Femur (tissue), 1 donor: ENCODE results near the gene PPP1R7.

Experiments
- DNase-seq: peaks from one replicate; pipeline ENCODE4 v3.0.0-alpha.2; 2017

The PPP1R7 gene

DNA sequence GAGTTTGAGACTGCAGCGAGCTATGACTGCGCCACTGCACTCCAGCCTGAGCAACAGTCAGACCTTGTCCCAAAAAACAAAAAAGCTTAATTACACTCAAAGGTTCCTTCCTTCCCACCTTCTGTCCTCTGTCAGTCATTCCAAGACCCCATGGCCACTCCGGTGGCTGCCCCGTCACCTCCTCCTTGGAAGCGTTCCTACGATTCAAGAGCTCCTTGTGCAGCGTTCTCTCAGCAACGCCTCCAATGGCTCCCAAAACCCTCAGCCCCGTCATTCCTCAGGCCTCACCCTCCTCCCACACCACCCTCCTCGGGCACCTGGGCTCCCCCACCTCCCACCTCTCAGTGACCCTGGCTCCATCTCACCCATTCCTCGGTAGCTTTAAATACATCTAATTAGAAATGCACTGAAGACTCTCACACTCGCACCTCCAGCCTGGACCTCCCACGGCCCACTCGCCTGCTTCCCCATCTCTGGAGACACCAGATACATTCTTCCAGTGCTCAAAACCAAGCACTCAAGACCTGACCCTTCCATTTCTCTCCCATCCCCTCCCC lies 9.0 kb upstream of the PPP1R7 start:
- DNase-seq, result no peak

DNA sequence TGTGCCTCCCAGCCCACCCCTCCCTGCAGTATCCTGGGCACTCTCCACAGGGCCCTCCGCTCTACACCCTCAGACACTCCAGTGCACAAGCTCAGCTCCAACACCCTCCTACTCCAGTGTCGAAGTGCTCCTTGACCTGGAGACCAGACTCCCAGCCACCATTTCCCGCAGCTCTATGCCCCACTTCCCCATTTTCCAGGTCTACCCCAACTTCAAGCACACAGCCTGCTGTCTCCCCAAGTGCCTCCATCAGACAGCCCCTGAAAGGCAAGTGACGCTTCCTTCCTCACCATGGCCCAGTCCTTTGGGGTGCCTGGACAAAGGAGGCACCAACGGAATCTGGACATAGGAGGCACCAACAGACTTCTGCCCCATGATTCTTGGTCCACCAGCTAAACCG lies 8.2 kb upstream of the PPP1R7 start:
- DNase-seq, result no peak

DNA sequence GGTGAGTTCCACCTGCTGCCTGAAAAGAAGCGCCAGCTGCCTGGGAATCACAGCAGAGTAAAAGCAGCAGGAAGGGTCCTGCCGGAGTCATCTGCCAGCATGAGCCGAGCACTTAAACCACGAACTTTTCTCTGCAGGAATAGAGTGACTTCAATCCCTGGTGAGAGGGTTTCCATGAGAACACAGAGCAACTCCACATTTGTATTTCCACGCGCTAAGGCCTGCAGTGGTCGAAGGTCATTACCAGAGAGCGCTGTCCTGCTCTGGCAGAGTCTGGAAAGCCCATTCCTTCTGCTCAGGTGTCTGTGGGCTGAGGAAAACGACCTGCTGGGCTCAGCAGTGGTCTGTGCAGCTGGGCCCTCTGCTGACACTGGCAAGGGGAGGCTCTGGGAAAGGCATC lies 7.7 kb upstream of the PPP1R7 start:
- DNase-seq, result no peak

DNA sequence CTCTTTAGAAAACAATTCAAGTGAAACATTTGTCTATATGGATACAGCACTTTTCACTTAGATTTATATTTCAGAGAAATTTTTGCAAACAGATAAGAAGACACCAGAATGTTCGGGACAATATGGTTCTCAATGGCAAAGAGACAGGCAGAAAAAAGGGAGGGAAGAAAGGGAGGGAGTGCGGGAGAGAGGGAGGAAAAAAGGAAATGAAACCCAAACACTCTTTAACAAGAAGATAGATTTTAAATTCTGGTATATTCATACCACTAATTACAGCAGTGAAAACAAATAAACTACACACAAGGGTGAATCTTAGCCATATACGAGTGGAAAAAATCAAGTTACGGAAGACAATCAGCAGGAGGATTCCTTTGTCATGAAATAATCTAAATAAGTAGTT lies 4.0 kb upstream of the PPP1R7 start:
- DNase-seq, result no peak

DNA sequence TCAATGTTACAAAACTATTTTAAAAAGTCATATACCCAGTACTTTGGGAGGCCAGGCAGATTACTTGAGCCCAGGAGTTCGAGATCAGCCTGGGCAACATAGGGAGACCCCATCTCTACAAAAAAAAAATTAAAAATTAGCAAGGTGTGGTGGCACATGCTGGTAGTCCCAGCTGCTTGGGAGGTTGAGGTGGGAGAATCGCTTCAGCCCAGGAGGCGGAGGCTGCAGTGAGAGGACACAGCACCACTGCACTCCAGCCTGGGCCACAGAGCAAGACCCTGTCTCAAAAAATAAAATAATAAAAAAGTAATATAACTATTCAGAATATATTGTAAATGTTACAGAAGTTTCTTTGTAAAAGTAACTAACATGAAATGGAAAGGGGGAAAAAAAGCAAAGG lies 2.9 kb upstream of the PPP1R7 start:
- DNase-seq, result no peak

DNA sequence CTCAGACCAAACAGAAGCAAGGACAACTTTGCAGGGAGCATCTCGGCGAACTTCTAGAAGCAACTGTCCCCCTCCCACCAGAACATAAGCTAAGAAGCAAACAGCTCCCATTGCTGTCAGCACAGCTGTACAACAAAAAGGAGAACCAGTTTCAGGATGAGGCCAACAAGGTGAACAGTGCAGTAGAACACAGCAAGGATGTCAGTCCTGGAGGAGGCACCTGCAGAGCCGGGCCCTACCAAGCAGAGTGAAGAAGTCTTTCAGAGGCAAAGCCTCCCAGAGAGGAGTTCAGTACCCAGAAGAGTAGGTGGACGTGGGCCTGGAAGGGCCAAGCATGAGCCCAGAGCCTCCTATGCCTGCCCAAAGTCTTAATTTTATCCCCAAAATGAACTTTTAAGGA lies 2.0 kb upstream of the PPP1R7 start:
- no peak for DNase-seq

DNA sequence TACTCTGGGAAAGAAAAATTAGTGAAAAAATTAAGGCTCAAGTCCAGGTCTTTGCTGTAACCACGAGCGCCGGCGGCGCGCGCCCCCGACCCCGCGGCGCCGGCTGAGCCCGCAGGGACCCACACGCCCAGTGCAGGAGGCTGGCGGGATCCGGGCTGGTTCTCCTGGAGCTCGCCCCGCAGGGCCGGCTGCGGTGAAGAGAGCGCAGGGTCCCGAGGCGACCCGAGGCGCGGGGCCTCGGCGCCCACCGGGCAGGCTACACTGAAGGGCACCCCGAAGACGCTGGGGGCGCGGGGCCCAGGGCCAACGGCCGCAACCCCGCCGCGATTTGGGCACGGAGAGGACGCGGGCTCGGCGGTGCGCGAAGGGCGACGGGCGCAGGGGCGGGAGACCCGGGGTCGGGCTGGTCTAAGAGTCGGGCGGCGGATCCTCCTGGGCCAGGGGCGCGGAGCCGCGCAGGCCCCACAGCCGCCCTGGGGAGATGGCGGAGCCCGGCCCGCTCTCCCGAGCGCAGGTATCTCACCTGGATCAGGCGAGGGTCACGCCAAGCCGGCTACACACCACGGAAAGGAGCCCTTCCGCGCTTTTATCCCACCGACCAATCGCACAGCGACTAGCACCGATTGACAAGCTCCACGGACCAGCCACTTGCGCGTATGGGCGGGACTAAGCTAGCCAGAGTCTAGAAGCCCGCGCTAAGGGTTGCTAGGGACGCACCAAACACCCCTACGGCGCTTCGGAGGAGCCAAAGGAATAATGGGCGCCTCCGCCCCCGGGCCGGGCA lies 1.2 kb upstream of the PPP1R7 start, which contains the start of gene PASK:
PASK (minus strand) TSS at position 582 of the 784 bp plus-strand sequence. CDS start 6,440 bp downstream, outside the sequence.
- peak; percentile 95 for DNase-seq

DNA sequence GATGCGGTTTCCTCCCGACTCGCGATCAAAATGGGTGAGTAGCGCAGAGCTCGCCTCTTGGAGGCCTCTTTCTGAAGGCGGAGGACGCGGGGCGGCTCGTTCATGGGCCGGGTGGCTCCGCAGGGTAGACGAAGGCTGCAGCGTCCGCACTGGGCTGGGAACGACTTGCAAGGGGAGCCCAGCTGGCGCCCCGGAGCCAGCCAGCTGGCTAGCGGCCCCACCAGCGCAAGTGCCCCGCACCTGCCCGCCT lies 667 bp upstream of the PPP1R7 start:
- DNase-seq, result no peak

DNA sequence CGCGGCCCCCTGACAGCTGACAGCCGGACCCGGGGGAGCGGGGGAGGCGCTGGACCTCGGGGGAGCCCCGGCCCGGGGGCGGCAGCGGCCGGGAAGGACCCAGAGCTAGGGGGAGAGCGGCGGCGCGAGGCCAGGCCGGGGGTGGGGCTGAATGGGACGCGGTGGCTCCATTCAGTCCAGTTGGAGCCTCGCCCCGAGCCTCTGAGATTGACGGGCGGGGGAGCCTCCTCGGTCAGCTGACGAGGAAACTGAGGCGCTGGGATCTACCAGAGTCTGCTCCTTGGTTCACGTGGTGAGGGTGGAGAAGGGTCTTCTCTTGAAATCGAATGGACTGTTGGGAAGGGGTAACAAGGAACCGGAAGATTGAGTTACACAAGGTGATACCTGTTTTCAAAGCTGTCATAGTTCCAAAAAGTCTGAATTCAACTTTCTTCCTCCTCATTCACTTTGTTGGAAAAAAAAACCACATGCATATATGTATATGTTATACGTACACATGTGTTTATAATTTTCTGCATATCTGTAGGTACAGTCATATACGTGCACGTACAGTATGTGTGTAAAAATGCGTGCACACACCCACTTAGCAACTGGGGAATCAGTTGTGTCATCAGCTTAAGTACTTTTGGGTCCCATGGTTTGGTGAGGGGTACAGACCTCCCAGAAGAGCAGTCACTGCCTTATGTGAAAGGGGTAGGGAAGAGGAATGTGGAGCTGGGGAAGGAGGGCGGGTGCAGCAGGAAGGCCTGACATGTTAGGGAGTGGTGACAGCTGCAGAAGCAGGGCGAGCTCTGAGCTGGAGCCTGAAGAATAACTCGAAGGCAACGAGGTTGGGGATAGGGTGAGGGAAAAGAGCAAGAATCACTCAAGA lies 628 bp downstream of the PPP1R7 start:
- no peak for DNase-seq

DNA sequence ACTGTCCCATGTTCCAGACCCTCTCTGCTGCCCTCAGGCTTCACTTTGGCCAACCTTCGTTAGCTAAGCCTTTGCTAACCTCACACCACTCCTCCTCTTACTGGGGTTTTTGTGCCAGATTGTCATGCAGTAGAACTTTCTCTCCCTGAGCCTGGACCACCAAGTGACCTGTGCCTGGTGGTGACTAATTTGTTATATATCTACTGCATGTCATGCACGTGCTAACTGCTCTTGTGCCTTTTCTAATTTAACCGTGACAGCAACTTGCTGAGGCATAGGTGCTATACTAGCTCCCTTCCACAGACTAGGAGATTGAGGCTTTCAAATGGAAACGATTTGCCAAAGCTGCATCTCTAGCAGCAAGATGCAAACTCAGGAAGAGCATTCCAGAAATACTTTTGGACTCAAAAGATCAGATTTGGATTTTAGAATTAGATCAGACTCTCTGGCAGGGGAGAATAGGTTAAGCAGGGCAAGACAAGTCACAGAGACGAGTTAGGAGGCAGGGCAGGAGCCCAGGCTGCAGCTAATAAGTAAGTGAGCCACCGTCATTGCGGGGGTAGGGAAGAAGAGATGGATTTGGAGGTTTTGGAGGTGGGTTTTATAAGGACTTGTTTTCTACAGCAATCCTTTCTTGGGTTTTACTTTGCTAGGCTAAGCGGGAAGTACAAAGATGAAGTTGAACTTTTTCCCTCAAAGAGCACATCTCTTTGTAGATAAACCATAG lies 1.8 kb downstream of the PPP1R7 start:
- no peak for DNase-seq

DNA sequence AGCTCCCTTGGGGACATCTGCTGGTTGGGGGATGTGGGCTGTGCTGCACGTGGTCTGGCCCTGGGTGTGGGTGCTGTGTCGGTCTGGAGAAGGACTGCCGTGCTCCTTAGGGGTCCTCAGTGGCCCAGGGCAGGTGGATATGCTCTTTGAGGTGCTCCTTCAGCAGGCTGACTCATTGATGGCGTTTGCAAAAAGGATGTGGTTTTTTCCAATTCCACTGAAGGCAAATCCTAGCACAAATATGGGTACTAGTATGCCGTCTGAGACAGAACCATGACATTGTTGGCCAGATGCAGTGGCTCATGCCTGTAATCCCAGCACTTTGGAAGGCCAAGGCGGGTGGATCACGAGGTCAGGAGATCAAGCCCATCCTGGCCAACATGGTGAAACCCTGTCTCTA lies 3.3 kb downstream of the PPP1R7 start:
- no peak for DNase-seq

DNA sequence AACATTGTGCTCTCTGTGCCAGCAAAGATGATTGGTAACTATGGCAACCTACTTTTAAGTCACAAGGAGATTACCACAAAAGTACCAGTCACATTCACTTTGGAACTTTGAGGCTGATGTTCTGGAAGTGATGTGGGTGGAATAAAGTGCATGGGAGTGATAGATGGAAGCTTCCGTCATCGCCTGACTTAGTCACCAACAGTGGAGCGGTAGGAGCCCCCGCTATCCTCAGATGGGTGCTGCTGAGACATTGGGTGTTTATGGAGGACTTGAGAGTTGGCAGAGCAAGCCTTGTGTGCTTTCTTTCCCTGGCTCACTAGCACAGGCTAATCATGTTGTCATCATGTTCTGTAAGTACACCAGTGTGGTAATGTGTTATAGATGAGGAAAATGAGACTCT lies 4.6 kb downstream of the PPP1R7 start:
- no peak for DNase-seq

DNA sequence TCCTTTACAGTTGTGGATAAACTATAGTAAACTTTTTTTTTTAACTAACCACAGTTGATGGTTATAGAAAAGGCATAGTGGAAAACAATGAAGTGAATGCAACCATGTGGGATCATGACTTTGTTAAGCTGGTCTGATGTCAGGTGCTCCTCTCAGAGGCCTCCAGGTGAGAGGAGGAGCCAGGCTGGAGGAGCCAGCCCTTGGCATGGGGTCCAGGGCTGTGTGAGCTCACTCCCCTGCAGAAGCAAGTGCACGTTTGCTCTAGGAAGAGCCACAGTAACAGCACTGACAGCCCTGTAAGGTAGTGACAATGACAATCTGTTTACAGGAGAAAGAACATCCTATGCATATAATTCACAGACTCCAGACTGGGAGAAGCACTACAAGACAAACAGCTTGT lies 5.7 kb downstream of the PPP1R7 start:
- no peak for DNase-seq

DNA sequence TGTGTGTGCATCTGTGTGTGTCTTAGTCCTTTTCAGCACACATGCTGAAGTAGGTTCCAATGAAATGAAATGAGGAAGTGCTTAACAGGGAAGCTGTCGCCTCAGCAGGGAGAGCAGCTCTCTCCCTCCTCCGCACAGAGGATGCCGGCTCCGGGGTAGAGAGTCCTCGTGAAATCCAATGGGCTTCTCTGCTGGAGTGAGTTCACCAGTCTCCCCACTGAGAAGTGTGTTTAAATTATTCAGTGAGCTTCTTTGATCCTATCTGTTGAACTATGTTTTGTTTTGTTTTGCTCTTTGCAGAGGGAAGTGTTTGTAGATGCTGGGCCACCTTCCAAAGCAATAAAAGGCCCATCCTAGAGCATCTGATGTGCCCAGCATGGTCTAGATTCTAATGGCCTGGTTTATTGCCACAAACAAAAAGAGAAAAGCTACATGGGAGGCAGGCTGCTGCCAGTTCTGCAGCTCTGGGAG lies 6.7 kb downstream of the PPP1R7 start:
- DNase-seq, result no peak

DNA sequence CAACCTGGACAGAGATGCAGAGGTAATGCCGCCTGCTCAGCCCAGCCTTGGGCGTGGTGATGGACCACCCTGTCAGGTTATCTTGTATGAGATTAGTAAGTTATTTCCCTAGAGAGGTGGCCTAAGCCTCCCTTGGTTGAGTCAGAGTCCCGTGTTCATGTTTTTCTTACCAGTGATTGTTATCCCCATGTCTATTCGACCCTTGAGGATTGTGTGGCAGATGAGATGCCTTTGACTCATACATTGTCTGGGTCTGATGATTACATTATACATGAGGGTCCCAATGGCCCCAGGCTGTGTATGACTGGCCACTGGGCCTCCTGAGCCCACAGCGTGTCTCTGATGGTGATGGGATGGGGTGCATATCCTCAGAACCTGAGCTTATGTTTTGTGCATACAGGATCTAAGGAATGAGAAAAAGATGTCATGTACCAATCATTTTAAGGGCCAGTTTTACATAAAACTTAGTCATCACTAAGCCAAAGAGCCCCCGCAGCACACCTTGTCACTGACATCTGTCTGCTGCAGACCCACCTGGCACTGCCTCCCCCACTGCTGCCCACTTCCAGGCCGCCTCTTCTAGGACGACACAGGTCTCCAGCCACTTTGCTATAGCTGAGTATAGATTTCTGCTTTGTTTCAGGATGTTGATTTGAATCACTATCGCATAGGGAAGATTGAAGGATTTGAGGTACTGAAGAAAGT lies 7.7 kb downstream of the PPP1R7 start:
- DNase-seq, result no peak

DNA sequence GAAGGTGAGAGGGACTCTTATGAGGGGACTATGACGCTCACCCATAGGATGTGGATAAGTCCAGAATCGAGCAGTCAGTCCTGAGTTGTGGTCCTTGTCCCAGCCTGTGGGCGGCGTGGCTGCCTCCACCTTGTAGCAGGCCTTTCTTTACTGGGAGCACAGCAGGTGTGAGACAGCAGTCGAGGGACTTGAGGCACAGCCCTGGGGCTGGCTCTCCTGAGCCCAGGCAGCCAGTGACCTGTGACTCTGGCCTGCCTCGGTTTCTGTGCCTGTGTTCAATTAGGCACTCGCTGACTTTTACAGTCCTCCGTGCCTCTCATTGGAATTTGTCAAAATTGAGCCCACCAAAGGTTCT lies 8.3 kb downstream of the PPP1R7 start:
- DNase-seq, result no peak

DNA sequence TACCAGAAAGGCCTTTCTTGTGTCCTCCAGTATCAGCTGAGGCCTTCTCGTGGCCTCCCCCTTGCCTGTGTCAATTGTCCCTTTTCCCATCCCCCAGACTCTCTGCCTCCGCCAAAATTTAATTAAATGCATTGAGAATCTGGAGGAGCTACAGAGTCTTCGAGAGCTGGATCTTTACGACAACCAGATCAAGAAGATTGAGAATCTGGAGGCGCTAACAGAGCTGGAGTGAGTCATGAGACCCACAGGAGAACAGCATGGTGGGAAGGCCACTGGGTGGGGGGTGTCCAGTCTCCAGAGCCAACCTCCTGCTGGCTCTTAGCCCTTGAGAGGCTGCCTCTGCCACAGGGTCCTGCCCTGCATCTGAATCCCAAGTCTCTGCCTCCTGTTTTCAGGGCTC lies 8.8 kb downstream of the PPP1R7 start:
- no peak for DNase-seq

DNA sequence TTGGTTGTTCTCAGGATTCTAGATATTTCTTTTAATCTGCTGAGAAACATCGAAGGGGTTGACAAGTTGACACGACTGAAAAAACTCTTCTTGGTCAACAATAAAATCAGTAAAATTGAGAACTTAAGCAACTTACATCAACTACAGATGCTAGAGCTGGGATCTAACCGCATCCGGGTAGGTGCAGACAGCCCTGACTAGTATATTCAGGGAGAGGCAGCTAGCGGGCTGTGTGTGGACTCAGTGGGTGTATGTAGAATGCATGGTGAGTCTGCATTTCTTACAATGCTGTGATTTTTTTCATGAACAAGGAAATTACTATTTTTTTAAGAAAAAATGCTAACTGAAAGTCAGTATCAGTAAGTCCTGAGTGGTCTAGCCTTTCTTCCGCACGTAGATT lies 10.1 kb downstream of the PPP1R7 start:
- DNase-seq, result no peak

DNA sequence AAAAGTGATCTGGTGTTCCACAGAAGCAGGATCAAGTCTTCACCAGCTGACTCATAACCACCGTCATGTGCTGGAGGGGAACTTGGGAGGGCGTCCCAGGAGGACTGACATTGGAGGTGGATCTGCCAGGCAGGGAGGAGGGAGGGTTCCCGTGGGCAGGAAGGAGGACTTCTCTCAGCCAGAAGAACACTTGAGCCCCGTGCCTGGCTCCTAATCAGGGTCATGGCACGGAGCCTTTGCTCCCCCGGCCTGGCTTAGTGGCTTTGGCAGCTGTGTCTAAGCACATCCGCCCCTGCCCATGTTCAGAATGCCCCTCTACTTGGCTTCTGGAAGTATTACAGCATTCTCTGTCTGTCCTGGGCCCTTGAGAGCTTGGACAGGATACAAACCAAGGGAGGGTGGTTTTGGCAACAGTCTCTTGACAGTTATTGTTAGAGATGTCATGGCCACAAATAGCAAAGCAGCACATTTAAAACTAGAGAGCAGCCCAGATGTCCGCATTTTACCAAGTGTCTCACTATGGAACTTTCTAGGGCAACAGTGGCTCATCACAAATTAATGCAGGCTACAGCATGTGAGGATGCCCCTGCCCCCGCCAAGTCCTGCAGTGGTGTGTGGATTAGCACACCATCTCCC lies 11.5 kb downstream of the PPP1R7 start:
- DNase-seq, result peak; percentile 82

DNA sequence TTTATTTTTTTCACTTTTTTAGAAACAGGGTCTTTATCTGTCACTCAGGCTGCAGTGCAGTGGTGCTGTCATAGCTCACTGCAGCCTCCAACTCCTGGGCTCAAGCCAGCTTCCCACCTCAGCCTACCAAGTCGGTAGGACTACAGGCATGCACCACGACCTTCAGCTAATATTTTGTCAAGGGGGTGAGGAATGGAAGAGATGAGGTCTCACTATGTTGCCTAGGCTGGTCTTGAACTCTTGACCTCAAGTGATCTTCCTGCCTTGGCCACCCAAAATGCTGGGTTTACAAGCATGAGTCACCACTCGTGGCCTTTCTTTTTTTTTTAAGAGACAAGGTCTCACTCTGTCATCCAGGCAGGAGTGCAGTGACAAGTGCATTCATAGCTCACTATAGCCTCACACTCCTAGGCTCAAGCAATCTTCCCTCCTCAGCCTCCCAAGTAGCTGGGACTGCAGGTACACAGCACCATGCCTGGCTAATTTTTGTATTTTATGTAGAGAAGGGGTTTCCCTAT lies 13.4 kb downstream of the PPP1R7 start:
- DNase-seq, result no peak

DNA sequence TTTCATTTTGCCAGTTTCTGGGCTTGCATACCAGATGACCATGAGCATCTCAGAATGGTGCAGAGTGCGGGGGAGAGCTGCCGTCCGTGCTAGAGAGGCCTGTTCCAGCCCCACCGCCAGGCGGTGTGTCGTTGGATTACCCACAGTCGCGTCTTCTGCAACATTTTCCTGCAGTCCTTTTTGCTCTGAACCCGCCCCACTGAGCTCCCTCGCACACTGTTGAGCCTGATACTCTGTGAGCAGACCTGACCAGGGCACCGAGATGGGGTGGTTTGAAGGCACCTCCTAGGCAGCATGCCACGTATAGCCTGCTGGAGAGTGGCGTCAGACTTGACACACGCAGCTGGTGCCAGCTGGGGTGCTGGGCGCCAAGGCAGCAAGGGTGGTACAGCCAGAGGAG lies 18.1 kb downstream of the PPP1R7 start:
- DNase-seq, result no peak

DNA sequence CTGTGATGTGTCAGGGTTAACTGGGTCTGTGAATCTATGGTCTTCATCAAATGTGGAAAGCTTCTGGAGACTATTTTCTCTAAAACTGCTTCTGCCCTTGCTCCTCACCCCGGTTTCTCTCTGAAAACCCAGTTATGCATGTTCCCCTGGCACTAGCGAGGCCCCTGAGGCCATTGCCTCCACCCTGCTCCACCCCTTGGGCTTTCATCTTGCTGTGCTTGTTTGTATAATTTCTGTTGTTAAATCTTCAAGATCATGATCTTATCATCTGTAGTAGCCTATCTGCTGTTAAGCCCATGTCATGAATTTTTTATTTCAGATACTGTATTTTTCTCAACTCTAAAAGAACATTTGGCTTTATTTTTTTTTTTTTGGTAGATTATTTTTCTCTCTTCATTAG lies 23.3 kb downstream of the PPP1R7 start:
- DNase-seq, result no peak
